GM12878 (cell line): ENCODE data around the gene RPSA. TPM values are rescaled to one million over a fixed set of nuclear protein-coding genes. Genes with fewer than 3 reads are reported as not detected.
A peak's percentile ranks its signal among the peaks of the same experiment; 100 is the strongest.

Experiments used
- ATAC-seq: fragments of 200-7000 bp; cut with Tn5 transposase; 3 replicates; pipeline ENCODE4 v1.9.1; 2020; ENCODE audit warnings: mild to moderate bottlenecking, moderate library complexity
- BruUV-seq: library from RNA; stranded (reverse); fragments of 400-500 nt; replicated peaks from 2 replicates; lab custom pipeline; 2021; lab: Mats Ljungman, UMichigan
- CTCF ChIA-PET: fragments of 300-600 bp; sonication (Branson Sonifier 250); formaldehyde crosslinking; extraction: SDS; loops from one replicate; lab custom pipeline; 2021; ENCODE audit warnings: inconsistent platforms; lab: Yijun Ruan, JAX
- POLR2A ChIA-PET: fragments of 350-600 bp; formaldehyde crosslinking; extraction: SDS; loops from one replicate; lab custom pipeline; 2021; ENCODE audit warnings: inconsistent platforms; lab: Charles Lee
- RAD21 ChIA-PET: fragments of 300-600 bp; sonication (Branson Sonifier 250); formaldehyde crosslinking; loops from one replicate; lab custom pipeline; 2023; ENCODE audit warnings: antibody characterized with exemption; ENCODE audit not compliant: unreplicated experiment; lab: Charles Lee
- SMC1A ChIA-PET: fragments of 300-600 bp; sonication (Branson Sonifier 250); formaldehyde crosslinking; loops from one replicate; lab custom pipeline; 2023; ENCODE audit not compliant: unreplicated experiment, uncharacterized antibody; lab: Charles Lee
- DNase-seq: peaks from one replicate; pipeline ENCODE4 v3.0.0-alpha.2; 2011; ENCODE audit warnings: low read depth, low spot score
- FAIRE-seq: peaks from 3 replicates; lab custom pipeline; 2011; peaks lifted over from hg19 to GRCh38; lab: Jason Lieb, UNC
- H2AFZ ChIP-seq: 2 replicates; pipeline ENCODE4 v1.6.0; 2011; ENCODE audit warnings: low read depth, low read length, control low read depth; ENCODE audit not compliant: control insufficient read depth
- H3K27ac ChIP-seq: 2 replicates; pipeline ENCODE4 v1.5.1; 2011; ENCODE audit warnings: control low read depth; ENCODE audit not compliant: control insufficient read depth, insufficient read depth
- H3K27me3 ChIP-seq, 2 experiments: replicated peaks in 1 of 2; 2 replicates each; pipeline versions ENCODE4 v1.6.0 to v1.6.1; 2011; ENCODE audit warnings: low read length in 1 of 2; ENCODE audit not compliant: control insufficient read depth in 2 of 2, insufficient read depth in 2 of 2
- H3K36me3 ChIP-seq, 2 experiments: 2 replicates each; pipeline ENCODE4 v1.5.1; 2011; ENCODE audit warnings: low read length in 1 of 2; ENCODE audit not compliant: control insufficient read depth in 2 of 2, insufficient read depth in 2 of 2
- H3K4me1 ChIP-seq: 2 replicates; pipeline ENCODE4 v1.6.1; 2011; ENCODE audit warnings: mild to moderate bottlenecking, low read length, moderate library complexity, mixed read lengths; ENCODE audit not compliant: control insufficient read depth, insufficient read depth
- H3K4me2 ChIP-seq: 2 replicates; pipeline ENCODE4 v1.6.0; 2011; ENCODE audit warnings: control low read depth; ENCODE audit not compliant: control insufficient read depth, insufficient read depth
- H3K4me3 ChIP-seq: fragments of 200-600 bp; sonication (generic); 2 replicates; pipeline ENCODE4 v1.5.1; 2016
- H3K79me2 ChIP-seq: 2 replicates; pipeline ENCODE4 v1.6.0; 2011; ENCODE audit warnings: low read length; ENCODE audit not compliant: control insufficient read depth, insufficient read depth
- H3K9ac ChIP-seq: 2 replicates; pipeline ENCODE4 v1.8.0; 2011; ENCODE audit warnings: low read length, control low read depth, mixed read lengths; ENCODE audit not compliant: control insufficient read depth, insufficient read depth
- H3K9me3 ChIP-seq: replicated peaks from 3 replicates; pipeline ENCODE4 v1.5.1; 2011; ENCODE audit warnings: mild to moderate bottlenecking, low read length; ENCODE audit not compliant: control insufficient read depth, insufficient read depth
- H4K20me1 ChIP-seq: 2 replicates; pipeline ENCODE4 v1.6.0; 2011; ENCODE audit not compliant: control insufficient read depth, insufficient read depth
- BRCA1 ChIP-seq: IDR thresholded peaks from 2 replicates; pipeline ENCODE4 v1.6.1; 2011; ENCODE audit warnings: low read depth, low read length, improper control_type of control experiment
- CHD2 ChIP-seq: IDR thresholded peaks from 2 replicates; pipeline ENCODE4 v1.6.1; 2011; ENCODE audit warnings: low read depth, low read length, improper control_type of control experiment, borderline replicate concordance
- EGR1 ChIP-seq, 2 experiments: IDR thresholded peaks; 1 replicate in 1 of 2; 2 replicates in 1 of 2; pipeline ENCODE4 v1.6.1; 2011 to 2012; ENCODE audit warnings: low read depth in 2 of 2, low read length in 2 of 2, borderline replicate concordance in 1 of 2, mild to moderate bottlenecking in 1 of 2, moderate library complexity in 1 of 2
- HDAC2 ChIP-seq: fragments of 200-600 bp; sonication (generic); IDR thresholded peaks from 2 replicates; pipeline ENCODE4 v1.6.1; 2017
- POLR2AphosphoS5 ChIP-seq: IDR thresholded peaks from 2 replicates; pipeline ENCODE4 v1.6.1; 2011; ENCODE audit warnings: mild to moderate bottlenecking, low read length, inconsistent platforms
- SP1 ChIP-seq: IDR thresholded peaks from one replicate; pipeline ENCODE4 v1.6.1; 2011; ENCODE audit warnings: low read depth, low read length
- SUZ12 ChIP-seq: fragments of 200-600 bp; sonication (generic); IDR thresholded peaks from one replicate; pipeline ENCODE4 v1.6.1; 2018; ENCODE audit warnings: antibody characterized with exemption, mild to moderate bottlenecking; ENCODE audit not compliant: unreplicated experiment
- TARDBP ChIP-seq: IDR thresholded peaks from 2 replicates; pipeline ENCODE4 v1.6.1; 2016; ENCODE audit warnings: borderline replicate concordance
- WGBS: methylation state at CpG from one replicate; pipeline ENCODE4 v1.1.6; 2016; ENCODE audit warnings: low lambda C conversion rate; ENCODE audit not compliant: insufficient replicate concordance, insufficient coverage; ENCODE audit errors: missing lambda C conversion rate; 5-methylcytosine and 5-hydroxymethylcytosine counted together
- in situ Hi-C: fragments of 300-500 bp; cut with MboI; formaldehyde crosslinking; loops from 9 replicates; pipeline ENCODE4 v1.14.3; 2018; ENCODE audit warnings: mixed read lengths
- intact Hi-C: fragments of 100-400 bp; cut with micrococcal nuclease; formaldehyde crosslinking; loops from one replicate; pipeline ENCODE4 v1.14.2; 2022; ENCODE audit not compliant: unreplicated experiment
- polyA plus RNA-seq, 11 experiments: library from polyadenylated mRNA; depleted of rRNA in 4 of 11; unstranded in 6 of 11; stranded (reverse) in 5 of 11; fragments of >200 nt; fragmentation: Nextera tagmentation in 4 of 11; fragmentation: Illumina TruSeq in 1 of 11; extraction: Ambion mirVana in 4 of 11; extraction: Trizol in 1 of 11; gene quantifications; 1 replicate in 1 of 11; 2 replicates in 10 of 11; pipeline versions ENCODE4 v1.2.1 to v1.2.3, GENCODE V29; 2011 to 2016; ENCODE audit warnings: inconsistent platforms in 2 of 11, missing spikeins in 2 of 11, low read depth in 1 of 11
- total RNA-seq, 4 experiments: library from RNA; depleted of rRNA in 3 of 4; stranded (reverse); fragments of >200 nt in 3 of 4; fragmentation: Illumina TruSeq in 1 of 4; extraction: Trizol in 1 of 4; gene quantifications; 2 replicates each; pipeline versions ENCODE4 v1.2.1 to v1.2.3, GENCODE V29; 2013 to 2021
- TF ChIP-seq, protein P1 (sequence below): fragments of 150-350 bp; IDR thresholded peaks from 2 replicates; pipeline ENCODE4 v1.6.1; 2016; ENCODE audit warnings: low read depth, low read length
- TF ChIP-seq, protein P2 (sequence below): fragments of 450-650 bp; IDR thresholded peaks from 2 replicates; pipeline ENCODE4 v1.6.1; 2016; ENCODE audit warnings: mild to moderate bottlenecking

RPSA gene
- total and polyA plus RNA-seq, 10 of the 15 experiments (the other 5 are each of a cell fraction or from before 2014, with no cell fraction given): 1,012 to 5,036 (median 3,460) TPM

DNA sequence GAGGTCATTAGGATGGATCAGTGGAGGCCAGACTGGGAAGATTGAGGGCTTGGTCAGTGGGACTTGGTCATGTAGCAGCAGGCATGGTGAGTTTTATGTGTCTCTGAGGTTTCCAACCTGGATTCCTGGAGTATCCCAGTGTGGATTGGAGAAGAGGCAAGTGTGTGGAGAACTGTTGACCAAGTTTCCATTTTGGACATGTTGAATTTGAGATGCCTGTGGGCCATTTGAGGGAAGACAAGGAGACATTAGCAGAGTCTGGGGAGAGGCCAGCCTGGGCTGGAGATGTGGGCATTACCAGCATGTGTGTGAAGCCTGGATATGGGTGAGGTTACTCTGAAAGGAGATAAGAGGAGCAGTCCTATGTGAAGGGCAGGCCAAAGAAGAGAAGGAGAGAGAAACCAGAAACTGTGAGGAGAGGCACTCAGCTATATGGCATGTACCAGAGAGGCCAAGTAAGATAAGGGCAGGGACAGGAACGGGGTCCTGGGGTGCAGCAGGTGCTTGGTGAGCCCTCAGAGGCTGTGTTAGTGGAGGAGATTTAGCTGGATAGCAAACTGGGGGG, 19.0 kb upstream of the RPSA start (continued):
- TF ChIP-seq SUZ12 (no peak), TARDBP (no peak), POLR2AphosphoS5 (no peak), SP1 (no peak), HDAC2 (no peak)

DNA sequence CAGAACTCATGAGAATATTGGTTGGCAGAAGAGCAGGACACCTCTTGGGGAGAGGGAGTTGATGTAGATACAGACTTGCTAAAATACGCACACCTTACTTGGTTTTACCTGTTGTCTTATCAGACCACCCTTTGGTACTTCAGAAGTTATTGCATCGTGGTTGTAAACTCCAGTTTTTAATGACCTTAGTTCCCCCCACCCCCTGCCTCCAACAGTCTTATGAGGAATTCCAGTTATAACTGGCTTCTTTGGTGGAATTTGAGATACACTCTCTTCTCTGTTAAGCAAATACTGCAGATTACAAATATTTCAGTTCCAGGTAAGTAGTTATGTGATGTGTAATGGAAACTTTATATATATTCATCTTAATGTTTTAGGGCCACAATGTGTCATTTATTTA, 18.4 kb upstream of the RPSA start:
- in situ Hi-C loops: no loop called here
- 50% methylated on average over 2 of the region's 2 CpGs for WGBS
- peaks cover 74% of the 10 kb centered on the region for H3K79me2 ChIP-seq
- peak overlapping the region; percentile 85 for H3K27ac ChIP-seq
- H3K9me3 ChIP-seq: no peaks in the 10 kb centered on the region
- H2AFZ ChIP-seq: no peak overlapping the region
- no peak overlapping the region for H3K9ac ChIP-seq
- no peak for ATAC-seq
- POLR2A ChIA-PET: interaction anchor here (1.0 to 1.8 kb wide), 4 partner anchors 15 to 93 kb away, joined by 3 to 11 read pairs (median 4); partner anchors contain the start of gene RPSA
- no peak for FAIRE-seq
- H3K36me3 ChIP-seq: peaks cover 18 to 20% of the 10 kb centered on the region in 2 experiments
- BruUV-seq: no TSS peak
- peak overlapping the region; percentile 99 for H3K4me2 ChIP-seq
- H3K27me3 ChIP-seq: no peaks in the 10 kb centered on the region
- H3K4me3 ChIP-seq: peak overlapping the region; percentile 10
- H4K20me1 ChIP-seq: no peaks in the 10 kb centered on the region
- CTCF ChIA-PET: interaction anchor here (1.1 to 4.9 kb wide), 5 partner anchors 10 to 100 kb away, joined by 3 to 55 read pairs (median 11); partner anchors contain the start of gene RPSA
- H3K4me1 ChIP-seq: peaks cover 24% of the 10 kb centered on the region
- RAD21 ChIA-PET: interaction anchor here (0.6 to 2.4 kb wide), 10 partner anchors 8 to 210 kb away, joined by 3 to 20 read pairs (median 3); partner anchors contain the start of gene RPSA
- SMC1A ChIA-PET: interaction anchor here (0.8 to 5.4 kb wide), 9 partner anchors 9 to 100 kb away, joined by 4 to 44 read pairs (median 5); partner anchors contain the start of gene RPSA
- TF ChIP-seq BRCA1 (no peak), CHD2 (no peak), EGR1 (IDR thresholded peaks at IDR 0.05; ENCODE audit: borderline replicate concordance in 1 of 2, low read depth in 2 of 2, low read length in 2 of 2) (no peak)
- TF ChIP-seq, protein P1, sequence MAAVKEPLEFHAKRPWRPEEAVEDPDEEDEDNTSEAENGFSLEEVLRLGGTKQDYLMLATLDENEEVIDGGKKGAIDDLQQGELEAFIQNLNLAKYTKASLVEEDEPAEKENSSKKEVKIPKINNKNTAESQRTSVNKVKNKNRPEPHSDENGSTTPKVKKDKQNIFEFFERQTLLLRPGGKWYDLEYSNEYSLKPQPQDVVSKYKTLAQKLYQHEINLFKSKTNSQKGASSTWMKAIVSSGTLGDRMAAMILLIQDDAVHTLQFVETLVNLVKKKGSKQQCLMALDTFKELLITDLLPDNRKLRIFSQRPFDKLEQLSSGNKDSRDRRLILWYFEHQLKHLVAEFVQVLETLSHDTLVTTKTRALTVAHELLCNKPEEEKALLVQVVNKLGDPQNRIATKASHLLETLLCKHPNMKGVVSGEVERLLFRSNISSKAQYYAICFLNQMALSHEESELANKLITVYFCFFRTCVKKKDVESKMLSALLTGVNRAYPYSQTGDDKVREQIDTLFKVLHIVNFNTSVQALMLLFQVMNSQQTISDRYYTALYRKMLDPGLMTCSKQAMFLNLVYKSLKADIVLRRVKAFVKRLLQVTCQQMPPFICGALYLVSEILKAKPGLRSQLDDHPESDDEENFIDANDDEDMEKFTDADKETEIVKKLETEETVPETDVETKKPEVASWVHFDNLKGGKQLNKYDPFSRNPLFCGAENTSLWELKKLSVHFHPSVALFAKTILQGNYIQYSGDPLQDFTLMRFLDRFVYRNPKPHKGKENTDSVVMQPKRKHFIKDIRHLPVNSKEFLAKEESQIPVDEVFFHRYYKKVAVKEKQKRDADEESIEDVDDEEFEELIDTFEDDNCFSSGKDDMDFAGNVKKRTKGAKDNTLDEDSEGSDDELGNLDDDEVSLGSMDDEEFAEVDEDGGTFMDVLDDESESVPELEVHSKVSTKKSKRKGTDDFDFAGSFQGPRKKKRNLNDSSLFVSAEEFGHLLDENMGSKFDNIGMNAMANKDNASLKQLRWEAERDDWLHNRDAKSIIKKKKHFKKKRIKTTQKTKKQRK: no peak
- TF ChIP-seq, protein P2, sequence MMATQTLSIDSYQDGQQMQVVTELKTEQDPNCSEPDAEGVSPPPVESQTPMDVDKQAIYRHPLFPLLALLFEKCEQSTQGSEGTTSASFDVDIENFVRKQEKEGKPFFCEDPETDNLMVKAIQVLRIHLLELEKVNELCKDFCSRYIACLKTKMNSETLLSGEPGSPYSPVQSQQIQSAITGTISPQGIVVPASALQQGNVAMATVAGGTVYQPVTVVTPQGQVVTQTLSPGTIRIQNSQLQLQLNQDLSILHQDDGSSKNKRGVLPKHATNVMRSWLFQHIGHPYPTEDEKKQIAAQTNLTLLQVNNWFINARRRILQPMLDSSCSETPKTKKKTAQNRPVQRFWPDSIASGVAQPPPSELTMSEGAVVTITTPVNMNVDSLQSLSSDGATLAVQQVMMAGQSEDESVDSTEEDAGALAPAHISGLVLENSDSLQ: no peak
- DNase-seq: no peak
- intact Hi-C loops: no loop called here
